ENCODE measurements around the gene EXOC4. TPM values are rescaled to one million over a fixed set of nuclear protein-coding genes. Genes with fewer than 3 reads are reported as not detected.

The EXOC4 gene
- polyA plus RNA-seq, 2 donors = 11.1 to 19.0 TPM

DNA sequence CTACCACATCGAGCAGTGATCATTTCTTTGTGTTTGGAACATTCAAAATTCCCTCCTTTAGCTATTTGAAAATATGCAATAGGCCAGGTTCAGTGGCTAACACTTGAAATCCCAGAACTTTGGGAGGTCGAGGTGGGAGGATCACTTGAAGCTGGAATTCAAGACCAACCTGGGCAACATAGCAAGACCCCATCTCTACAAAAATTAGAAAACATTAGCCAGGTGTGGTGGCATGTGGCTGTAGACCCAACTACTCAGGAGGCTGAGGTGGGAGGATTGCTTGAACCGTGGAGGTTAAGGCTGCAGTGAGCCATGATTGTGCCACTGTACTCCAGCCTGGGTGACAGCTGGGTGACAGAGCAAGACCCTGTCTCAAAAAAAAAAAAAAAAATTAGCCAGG lies 15.3 kb upstream of the EXOC4 start:
- Histone ChIP-seq H3K4me1 (ENCODE audit: control insufficient read depth in 2 of 2, insufficient read depth in 2 of 2, low read length in 1 of 2) (no peaks in the 10 kb centered on the region), H3K27me3 (ENCODE audit: control insufficient read depth in 1 of 2, insufficient read depth in 2 of 2, low read length in 2 of 2) (no peaks in the 10 kb centered on the region), H3K9me3 (ENCODE audit: control insufficient read depth in 2 of 2, insufficient read depth in 1 of 2, low read depth in 1 of 2, low read length in 1 of 2) (no peaks in the 10 kb centered on the region), H3K36me3 (ENCODE audit: control insufficient read depth in 2 of 2, insufficient read depth in 2 of 2, low read length in 1 of 2) (no peaks in the 10 kb centered on the region), H3K4me3 (ENCODE audit: low read depth in 1 of 2, low read length in 2 of 2) (no peak overlapping the region), H3K27ac (ENCODE audit: low read depth in 2 of 2, low read length in 1 of 2) (no peak overlapping the region)
- WGBS, 2 donors = 81 to 85% methylated on average over 3 of the region's 3 CpGs

DNA sequence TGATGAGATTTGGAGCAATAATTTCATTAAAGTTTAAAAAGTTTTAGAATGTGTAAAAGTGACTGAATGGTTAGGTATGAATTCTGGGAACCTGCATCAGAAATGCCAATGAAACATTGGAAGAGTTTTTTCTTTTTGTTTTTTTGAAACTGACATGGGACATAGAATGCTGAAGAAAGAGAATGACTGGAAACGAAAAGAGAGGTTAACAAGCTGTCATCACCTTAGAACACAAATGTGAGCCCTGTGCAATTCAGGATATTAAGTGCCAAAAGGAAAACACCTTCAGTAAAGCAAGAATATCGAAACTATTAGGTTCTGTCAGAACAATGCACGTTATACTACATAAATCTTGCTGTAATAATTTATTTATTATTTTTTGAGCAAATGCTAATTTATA lies 12.6 kb upstream of the EXOC4 start:
- Histone ChIP-seq H3K27ac (ENCODE audit: low read depth in 2 of 2, low read length in 1 of 2) (no peak overlapping the region), H3K36me3 (ENCODE audit: control insufficient read depth in 2 of 2, insufficient read depth in 2 of 2, low read length in 1 of 2) (no peaks in the 10 kb centered on the region), H3K4me1 (ENCODE audit: control insufficient read depth in 2 of 2, insufficient read depth in 2 of 2, low read length in 1 of 2) (no peaks in the 10 kb centered on the region), H3K9me3 (ENCODE audit: control insufficient read depth in 2 of 2, insufficient read depth in 1 of 2, low read depth in 1 of 2, low read length in 1 of 2) (no peaks in the 10 kb centered on the region), H3K27me3 (ENCODE audit: control insufficient read depth in 1 of 2, insufficient read depth in 2 of 2, low read length in 2 of 2) (no peaks in the 10 kb centered on the region), H3K4me3 (ENCODE audit: low read depth in 1 of 2, low read length in 2 of 2) (no peak overlapping the region)
- 68 to 76% methylated on average over 3 of the region's 3 CpGs for WGBS, 2 donors

DNA sequence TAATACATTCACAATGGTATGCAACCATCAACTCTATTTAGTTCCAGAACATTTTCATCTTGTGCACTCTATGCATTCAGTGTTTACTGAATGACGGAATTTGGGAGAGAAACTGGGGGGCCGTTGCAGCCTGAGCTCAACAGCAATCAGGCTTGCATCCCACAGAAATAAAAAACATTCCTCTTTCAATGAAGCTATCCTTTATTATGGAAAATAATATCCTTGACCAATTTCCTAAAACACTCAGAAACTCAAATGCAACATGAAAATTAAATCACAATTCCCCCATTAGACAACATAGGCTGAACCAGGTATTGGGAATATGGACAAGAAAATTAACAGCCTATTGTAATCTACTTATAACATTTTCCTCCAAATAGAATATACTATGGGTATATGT lies 6.3 kb upstream of the EXOC4 start:
- H3K27ac ChIP-seq (ENCODE audit: low read depth in 2 of 2, low read length in 1 of 2) = no peak overlapping the region
- 74 to 91% methylated on average over 2 of the region's 2 CpGs for WGBS, 2 donors
- H3K4me3 ChIP-seq (ENCODE audit: low read depth in 1 of 2, low read length in 2 of 2) = no peak overlapping the region
- no peaks in the 10 kb centered on the region for H3K36me3 ChIP-seq (ENCODE audit: control insufficient read depth in 2 of 2, insufficient read depth in 2 of 2, low read length in 1 of 2)
- H3K4me1 ChIP-seq (ENCODE audit: control insufficient read depth in 2 of 2, insufficient read depth in 2 of 2, low read length in 1 of 2) = no peaks in the 10 kb centered on the region
- no peaks in the 10 kb centered on the region for H3K27me3 ChIP-seq (ENCODE audit: control insufficient read depth in 1 of 2, insufficient read depth in 2 of 2, low read length in 2 of 2)
- no peaks in the 10 kb centered on the region for H3K9me3 ChIP-seq (ENCODE audit: control insufficient read depth in 2 of 2, insufficient read depth in 1 of 2, low read depth in 1 of 2, low read length in 1 of 2)

DNA sequence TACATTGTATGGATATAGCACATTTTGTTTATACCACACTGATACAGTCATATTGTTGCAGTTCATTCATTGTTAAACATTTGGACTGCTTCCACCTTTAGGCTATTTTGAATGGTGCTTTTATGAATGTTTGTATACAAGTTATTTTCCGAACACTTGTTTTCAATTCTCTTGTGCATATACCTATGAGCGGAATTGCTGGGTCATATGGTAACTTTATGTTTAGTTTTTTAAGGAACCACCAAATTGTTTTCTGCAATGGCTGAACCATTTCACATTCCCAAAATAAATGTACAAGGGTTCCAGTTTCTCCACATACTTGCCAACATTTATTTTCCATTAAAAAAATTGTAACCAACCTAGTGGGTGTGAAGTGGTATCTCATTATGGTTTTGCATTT lies 4.0 kb upstream of the EXOC4 start:
- Histone ChIP-seq H3K36me3 (ENCODE audit: control insufficient read depth in 2 of 2, insufficient read depth in 2 of 2, low read length in 1 of 2) (no peaks in the 10 kb centered on the region), H3K9me3 (ENCODE audit: control insufficient read depth in 2 of 2, insufficient read depth in 1 of 2, low read depth in 1 of 2, low read length in 1 of 2) (no peaks in the 10 kb centered on the region), H3K27me3 (ENCODE audit: control insufficient read depth in 1 of 2, insufficient read depth in 2 of 2, low read length in 2 of 2) (no peaks in the 10 kb centered on the region), H3K4me3 (ENCODE audit: low read depth in 1 of 2, low read length in 2 of 2) (no peak overlapping the region), H3K27ac (ENCODE audit: low read depth in 2 of 2, low read length in 1 of 2) (no peak overlapping the region), H3K4me1 (ENCODE audit: control insufficient read depth in 2 of 2, insufficient read depth in 2 of 2, low read length in 1 of 2) (no peaks in the 10 kb centered on the region)
- 96 to 98% methylated on average over 2 of the region's 2 CpGs for WGBS, 2 donors

DNA sequence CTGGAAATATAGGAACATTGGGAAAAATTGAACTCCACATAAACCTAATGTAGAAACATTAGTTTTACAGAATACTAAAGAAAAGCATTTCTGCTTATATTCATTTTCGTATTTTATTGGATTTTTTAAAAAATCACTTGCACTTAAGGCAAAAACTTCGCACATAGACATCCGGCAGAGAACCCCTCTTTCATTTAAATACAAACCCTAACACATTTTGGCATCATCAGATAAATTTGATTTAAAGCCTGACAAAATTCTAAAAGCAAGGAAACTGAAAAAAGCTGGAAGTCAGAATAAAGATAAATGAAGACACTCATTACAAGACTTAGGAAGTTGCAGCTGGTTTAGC lies 396 bp upstream of the EXOC4 start:
- H3K27ac ChIP-seq (ENCODE audit: low read depth in 2 of 2, low read length in 1 of 2) = no peak overlapping the region
- H3K9me3 ChIP-seq (ENCODE audit: control insufficient read depth in 2 of 2, insufficient read depth in 1 of 2, low read depth in 1 of 2, low read length in 1 of 2) = no peaks in the 10 kb centered on the region
- no peak overlapping the region for H3K4me3 ChIP-seq (ENCODE audit: low read depth in 1 of 2, low read length in 2 of 2)
- H3K27me3 ChIP-seq (ENCODE audit: control insufficient read depth in 1 of 2, insufficient read depth in 2 of 2, low read length in 2 of 2) = no peaks in the 10 kb centered on the region
- no peaks in the 10 kb centered on the region for H3K4me1 ChIP-seq (ENCODE audit: control insufficient read depth in 2 of 2, insufficient read depth in 2 of 2, low read length in 1 of 2)
- 67 to 71% methylated on average over 3 of the region's 3 CpGs for WGBS, 2 donors
- no peaks in the 10 kb centered on the region for H3K36me3 ChIP-seq (ENCODE audit: control insufficient read depth in 2 of 2, insufficient read depth in 2 of 2, low read length in 1 of 2)

DNA sequence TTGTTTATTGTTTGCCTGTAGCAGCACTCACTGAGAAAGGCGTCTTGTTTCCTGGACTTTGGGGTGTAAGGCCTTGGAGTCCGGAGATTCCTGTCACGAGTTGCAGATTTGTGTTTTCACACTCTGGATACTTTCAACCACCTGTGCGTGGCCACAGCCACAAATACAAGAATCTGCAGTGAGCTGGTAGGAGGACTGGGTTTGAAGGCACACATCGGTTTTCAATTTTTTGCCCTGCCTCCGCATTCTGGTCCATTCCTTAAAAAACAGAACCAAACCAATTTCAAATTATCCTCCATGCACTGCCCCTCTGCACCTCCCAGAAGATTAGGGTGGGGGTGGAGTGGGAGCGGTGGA lies 619 bp downstream of the EXOC4 start:
- H3K27me3 ChIP-seq (ENCODE audit: control insufficient read depth in 1 of 2, insufficient read depth in 2 of 2, low read length in 2 of 2) = no peaks in the 10 kb centered on the region
- no peak overlapping the region for H3K27ac ChIP-seq (ENCODE audit: low read depth in 2 of 2, low read length in 1 of 2)
- no peaks in the 10 kb centered on the region for H3K4me1 ChIP-seq (ENCODE audit: control insufficient read depth in 2 of 2, insufficient read depth in 2 of 2, low read length in 1 of 2)
- WGBS, 2 donors = 5 to 6% methylated on average over 7 of the region's 7 CpGs
- H3K36me3 ChIP-seq (ENCODE audit: control insufficient read depth in 2 of 2, insufficient read depth in 2 of 2, low read length in 1 of 2) = no peaks in the 10 kb centered on the region
- peak overlapping the region; percentile 87 to 88 for H3K4me3 ChIP-seq (ENCODE audit: low read depth in 1 of 2, low read length in 2 of 2)
- H3K9me3 ChIP-seq (ENCODE audit: control insufficient read depth in 2 of 2, insufficient read depth in 1 of 2, low read depth in 1 of 2, low read length in 1 of 2) = no peaks in the 10 kb centered on the region

DNA sequence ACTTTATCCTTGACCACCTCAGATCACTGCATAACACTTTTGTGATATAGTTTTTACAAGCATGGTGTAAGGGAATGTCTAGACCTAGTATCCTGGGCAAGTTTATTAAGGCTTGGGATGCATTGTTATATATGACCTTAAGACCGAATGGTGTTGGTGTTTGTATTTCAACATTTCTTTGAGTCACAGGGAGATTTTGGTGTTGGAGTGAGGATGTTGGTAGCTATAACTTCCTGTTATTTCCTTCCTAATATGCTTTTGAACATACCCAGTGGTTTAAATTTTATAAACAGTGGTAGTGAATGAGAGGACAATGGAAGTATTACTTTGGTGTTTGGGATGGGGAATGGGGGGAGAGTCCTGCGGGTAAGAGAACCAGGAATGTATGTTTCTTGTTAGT lies 2.6 kb downstream of the EXOC4 start:
- WGBS, 2 donors = 82 to 84% methylated on average over 2 of the region's 2 CpGs
- Histone ChIP-seq H3K4me1 (ENCODE audit: control insufficient read depth in 2 of 2, insufficient read depth in 2 of 2, low read length in 1 of 2) (no peaks in the 10 kb centered on the region), H3K27me3 (ENCODE audit: control insufficient read depth in 1 of 2, insufficient read depth in 2 of 2, low read length in 2 of 2) (no peaks in the 10 kb centered on the region), H3K4me3 (ENCODE audit: low read depth in 1 of 2, low read length in 2 of 2) (no peak overlapping the region), H3K9me3 (ENCODE audit: control insufficient read depth in 2 of 2, insufficient read depth in 1 of 2, low read depth in 1 of 2, low read length in 1 of 2) (no peaks in the 10 kb centered on the region), H3K27ac (ENCODE audit: low read depth in 2 of 2, low read length in 1 of 2) (no peak overlapping the region), H3K36me3 (ENCODE audit: control insufficient read depth in 2 of 2, insufficient read depth in 2 of 2, low read length in 1 of 2) (no peaks in the 10 kb centered on the region)

DNA sequence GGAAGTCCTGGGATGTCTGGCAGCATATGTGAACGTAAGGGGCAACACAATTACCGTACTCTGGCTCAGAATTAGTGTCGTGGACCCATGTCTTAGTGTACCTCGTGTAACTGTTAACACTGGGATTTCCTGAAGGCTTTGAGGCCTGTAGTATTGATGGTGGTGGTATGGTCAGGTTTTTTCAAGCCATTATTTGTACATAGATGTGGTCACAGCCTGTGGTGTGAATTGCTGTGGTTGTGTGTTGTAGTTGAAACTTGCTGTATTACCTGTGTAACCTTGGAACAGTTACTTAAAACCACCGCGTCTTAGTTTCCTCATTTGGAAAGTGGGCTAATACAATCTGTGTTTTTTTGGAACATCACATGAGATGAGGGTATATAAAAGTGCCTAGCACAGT lies 5.3 kb downstream of the EXOC4 start:
- Histone ChIP-seq H3K4me1 (ENCODE audit: control insufficient read depth in 2 of 2, insufficient read depth in 2 of 2, low read length in 1 of 2) (no peaks in the 10 kb centered on the region), H3K36me3 (ENCODE audit: control insufficient read depth in 2 of 2, insufficient read depth in 2 of 2, low read length in 1 of 2) (no peaks in the 10 kb centered on the region), H3K27me3 (ENCODE audit: control insufficient read depth in 1 of 2, insufficient read depth in 2 of 2, low read length in 2 of 2) (no peaks in the 10 kb centered on the region), H3K27ac (ENCODE audit: low read depth in 2 of 2, low read length in 1 of 2) (no peak overlapping the region), H3K9me3 (ENCODE audit: control insufficient read depth in 2 of 2, insufficient read depth in 1 of 2, low read depth in 1 of 2, low read length in 1 of 2) (no peaks in the 10 kb centered on the region), H3K4me3 (ENCODE audit: low read depth in 1 of 2, low read length in 2 of 2) (no peak overlapping the region)
- WGBS, 2 donors = 81 to 85% methylated on average over 6 of the region's 6 CpGs

DNA sequence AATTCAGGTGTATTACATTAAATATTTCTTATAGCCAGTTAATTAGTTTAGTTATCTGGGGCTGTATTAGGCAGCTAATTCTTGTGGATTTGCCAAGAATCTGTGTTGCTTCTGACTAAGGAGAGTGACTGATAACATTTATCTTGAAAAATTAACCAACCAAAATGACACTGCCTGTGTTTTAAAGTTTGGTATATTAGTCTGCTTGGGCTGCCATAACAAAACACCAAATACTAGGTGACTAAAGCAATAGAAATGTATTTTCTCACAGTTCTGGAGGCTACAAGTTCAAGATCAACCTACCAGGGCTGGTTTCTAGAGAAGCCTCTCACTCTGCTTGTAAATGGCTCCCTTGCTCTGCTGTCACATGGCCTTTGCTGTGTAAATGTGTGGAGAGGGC lies 12.9 kb downstream of the EXOC4 start:
- no peaks in the 10 kb centered on the region for H3K4me1 ChIP-seq (ENCODE audit: control insufficient read depth in 2 of 2, insufficient read depth in 2 of 2, low read length in 1 of 2)
- no peaks in the 10 kb centered on the region for H3K9me3 ChIP-seq (ENCODE audit: control insufficient read depth in 2 of 2, insufficient read depth in 1 of 2, low read depth in 1 of 2, low read length in 1 of 2)
- H3K27me3 ChIP-seq (ENCODE audit: control insufficient read depth in 1 of 2, insufficient read depth in 2 of 2, low read length in 2 of 2) = no peaks in the 10 kb centered on the region
- no peak overlapping the region for H3K4me3 ChIP-seq (ENCODE audit: low read depth in 1 of 2, low read length in 2 of 2)
- no peak overlapping the region for H3K27ac ChIP-seq (ENCODE audit: low read depth in 2 of 2, low read length in 1 of 2)
- no peaks in the 10 kb centered on the region for H3K36me3 ChIP-seq (ENCODE audit: control insufficient read depth in 2 of 2, insufficient read depth in 2 of 2, low read length in 1 of 2)

DNA sequence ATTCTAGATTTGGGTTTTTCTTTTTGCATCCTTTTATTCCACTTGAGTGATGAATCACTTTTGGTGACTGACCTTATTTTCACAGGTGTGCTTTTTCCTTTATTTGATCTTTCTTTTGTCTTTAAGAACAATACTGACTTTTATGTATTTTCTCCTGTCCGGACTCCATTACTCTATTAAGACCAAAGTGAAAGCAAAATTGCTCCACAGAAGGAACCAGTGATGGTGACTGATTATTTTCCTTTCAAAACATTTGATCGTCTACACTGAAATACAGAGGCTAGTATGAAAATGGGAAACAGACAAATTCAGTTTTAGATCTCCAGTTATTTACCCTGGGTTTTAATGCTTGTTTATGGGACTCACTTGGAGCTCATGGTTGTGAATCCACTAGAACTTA lies 15.5 kb downstream of the EXOC4 start:
- no peak overlapping the region for H3K27ac ChIP-seq (ENCODE audit: low read depth in 2 of 2, low read length in 1 of 2)
- no peaks in the 10 kb centered on the region for H3K4me1 ChIP-seq (ENCODE audit: control insufficient read depth in 2 of 2, insufficient read depth in 2 of 2, low read length in 1 of 2)
- H3K4me3 ChIP-seq (ENCODE audit: low read depth in 1 of 2, low read length in 2 of 2) = no peak overlapping the region
- 30 to 49% methylated on average over 2 of the region's 2 CpGs for WGBS, 2 donors
- no peaks in the 10 kb centered on the region for H3K9me3 ChIP-seq (ENCODE audit: control insufficient read depth in 2 of 2, insufficient read depth in 1 of 2, low read depth in 1 of 2, low read length in 1 of 2)
- no peaks in the 10 kb centered on the region for H3K27me3 ChIP-seq (ENCODE audit: control insufficient read depth in 1 of 2, insufficient read depth in 2 of 2, low read length in 2 of 2)
- no peaks in the 10 kb centered on the region for H3K36me3 ChIP-seq (ENCODE audit: control insufficient read depth in 2 of 2, insufficient read depth in 2 of 2, low read length in 1 of 2)
